ENCODE data around the gene FER1L5.

- TF ChIP-seq POLR2A (IDR thresholded peaks at IDR 0.05; ENCODE audit: low read depth, low read length) (no peak), POLR2AphosphoS5 (IDR thresholded peaks at IDR 0.05; ENCODE audit: low read depth, low read length) (no peak), TAF1 (IDR thresholded peaks at IDR 0.05; ENCODE audit: borderline replicate concordance, low read depth, low read length) (no peak)
Observed at GRCh38 chr2:96694816-96695455, 52.4 kb downstream of the FER1L5 start.
